Stomach (tissue), 9 donors: ENCODE measurements around the gene ALDH3B1. TPM values are rescaled to one million over a fixed set of nuclear protein-coding genes. Genes with fewer than 3 reads are reported as not detected.

Source experiments
- DNase-seq, 2 donors: peaks; one replicate each; pipeline versions ENCODE4 v3.0.0 to v3.0.0-alpha.2; 2013 to 2019
- H3K27ac ChIP-seq, 5 donors: fragments of 200-600 bp in 4 of 5; sonication (generic) in 4 of 5; one replicate each; pipeline ENCODE4 v1.5.1; 2013 to 2019; ENCODE audit warnings: mild to moderate bottlenecking in 1 of 5, moderate library complexity in 1 of 5
- H3K27me3 ChIP-seq, 3 donors: fragments of 200-600 bp; sonication (generic); one replicate each; pipeline ENCODE4 v1.5.1; 2017 to 2019; ENCODE audit warnings: mixed run types in 1 of 3
- H3K36me3 ChIP-seq, 4 donors: fragments of 200-600 bp; sonication (generic); 1 replicate in 3 of 4; 2 replicates in 1 of 4; pipeline ENCODE4 v1.5.1; 2016 to 2019
- H3K4me1 ChIP-seq, 4 donors: fragments of 200-600 bp; sonication (generic); one replicate each; pipeline ENCODE4 v1.5.1; 2016 to 2019
- H3K4me3 ChIP-seq, 4 donors: fragments of 200-600 bp; sonication (generic) in 3 of 4; one replicate each; pipeline ENCODE4 v1.5.1; 2016 to 2019; ENCODE audit warnings: mild to moderate bottlenecking in 1 of 4
- H3K9me3 ChIP-seq, 4 donors: fragments of 200-600 bp; sonication (generic); one replicate each; pipeline ENCODE4 v1.5.1; 2016 to 2019
- EP300 ChIP-seq: sonication (generic); formaldehyde crosslinking; IDR thresholded peaks from one replicate; pipeline ENCODE4 v1.6.1; 2017; ENCODE audit warnings: antibody characterized with exemption
- POLR2A ChIP-seq, 4 donors: fragments of 450-650 bp; IDR thresholded peaks; one replicate each; pipeline ENCODE4 v1.6.1; 2016; ENCODE audit warnings: antibody characterized with exemption in 4 of 4, control low read depth in 2 of 4, mild to moderate bottlenecking in 1 of 4, moderate library complexity in 1 of 4
- POLR2AphosphoS5 ChIP-seq, 3 donors: sonication (generic); formaldehyde crosslinking; IDR thresholded peaks; one replicate each; pipeline ENCODE4 v1.6.1; 2016; ENCODE audit warnings: antibody characterized with exemption in 3 of 3
- WGBS, 5 donors: extraction: QIAGEN DNeasy Blood & Tissue Kit in 3 of 5; methylation state at CpG; one replicate each; pipeline versions ENCODE4 v1.1.5 to v1.1.7; 2013 to 2018; 5-methylcytosine and 5-hydroxymethylcytosine counted together
- intact Hi-C: fragments of 100-400 bp; cut with DNase I; formaldehyde crosslinking; loops from one replicate; pipeline ENCODE4 v1.15.1; 2023; ENCODE audit warnings: low total_unique reads
- polyA plus RNA-seq, 3 donors: library from polyadenylated mRNA; stranded (reverse); fragments of 200-250 nt; gene quantifications; one replicate each; pipeline ENCODE4 v1.2.3, GENCODE V29; 2013
- total RNA-seq, 5 donors: library from RNA; depleted of rRNA; stranded (reverse); fragments of >200 nt; gene quantifications; one replicate each; pipeline versions ENCODE4 v1.1.0 to v1.2.3, GENCODE V29; 2014 to 2016
- TF ChIP-seq, protein P1 (sequence below), 7 experiments: fragments of 450-650 bp in 4 of 7; fragments of 200-600 bp in 3 of 7; sonication (generic) in 3 of 7; IDR thresholded peaks; one replicate each; pipeline ENCODE4 v1.5.1; 2016 to 2019; ENCODE audit warnings: antibody characterized with exemption in 7 of 7, control low read depth in 2 of 7, mild to moderate bottlenecking in 1 of 7
- donor health status: healthy with polysubstance abuse.
- donor health status: Bipolar disorder and iron deficiency.
- donor health status: healthy.

The ALDH3B1 gene
- total and polyA plus RNA-seq, 8 donors, result 2.9 to 55.0 (median 13.0) TPM

DNA sequence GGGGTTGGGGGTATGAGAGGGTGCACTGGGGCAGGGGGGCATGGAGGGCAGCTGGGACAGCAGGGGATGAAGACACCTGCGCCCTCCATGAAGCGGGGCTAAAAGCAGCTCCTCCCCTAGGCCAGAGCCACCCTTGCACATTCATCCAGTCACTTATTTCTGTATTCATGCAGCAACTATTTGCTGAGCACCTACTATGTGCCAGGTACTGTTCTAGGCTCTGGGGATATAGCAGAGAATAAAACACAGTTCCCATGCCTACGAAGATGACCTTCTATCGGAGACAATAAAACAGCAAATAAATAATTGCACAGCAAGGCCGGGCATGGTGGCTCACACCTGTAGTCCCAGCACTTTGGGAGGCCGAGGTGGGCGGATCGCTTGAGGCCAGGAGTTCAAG, 5.3 kb downstream of the ALDH3B1 start:
- peaks cover 0 to 4% (median 0%) of the 10 kb centered on the region in 4 donors for H3K36me3 ChIP-seq
- H3K4me3 ChIP-seq, result no peak overlapping the region
- TF ChIP-seq, protein P1, sequence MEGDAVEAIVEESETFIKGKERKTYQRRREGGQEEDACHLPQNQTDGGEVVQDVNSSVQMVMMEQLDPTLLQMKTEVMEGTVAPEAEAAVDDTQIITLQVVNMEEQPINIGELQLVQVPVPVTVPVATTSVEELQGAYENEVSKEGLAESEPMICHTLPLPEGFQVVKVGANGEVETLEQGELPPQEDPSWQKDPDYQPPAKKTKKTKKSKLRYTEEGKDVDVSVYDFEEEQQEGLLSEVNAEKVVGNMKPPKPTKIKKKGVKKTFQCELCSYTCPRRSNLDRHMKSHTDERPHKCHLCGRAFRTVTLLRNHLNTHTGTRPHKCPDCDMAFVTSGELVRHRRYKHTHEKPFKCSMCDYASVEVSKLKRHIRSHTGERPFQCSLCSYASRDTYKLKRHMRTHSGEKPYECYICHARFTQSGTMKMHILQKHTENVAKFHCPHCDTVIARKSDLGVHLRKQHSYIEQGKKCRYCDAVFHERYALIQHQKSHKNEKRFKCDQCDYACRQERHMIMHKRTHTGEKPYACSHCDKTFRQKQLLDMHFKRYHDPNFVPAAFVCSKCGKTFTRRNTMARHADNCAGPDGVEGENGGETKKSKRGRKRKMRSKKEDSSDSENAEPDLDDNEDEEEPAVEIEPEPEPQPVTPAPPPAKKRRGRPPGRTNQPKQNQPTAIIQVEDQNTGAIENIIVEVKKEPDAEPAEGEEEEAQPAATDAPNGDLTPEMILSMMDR (IDR thresholded peaks at IDR 0.05), result no peak
- TF ChIP-seq EP300 (no peak), POLR2AphosphoS5 (IDR thresholded peaks at IDR 0.05) (no peak), POLR2A (IDR thresholded peaks at IDR 0.05) (no peak)
- no peak for DNase-seq
- intact Hi-C loops, result no loop called here
- H3K4me1 ChIP-seq, result peaks cover 53 to 79% (median 60%) of the 10 kb centered on the region in 4 donors
- H3K9me3 ChIP-seq, result no peaks in the 10 kb centered on the region
- 93 to 98% (median 97%) methylated on average over 8 of the region's 8 CpGs for WGBS, 5 donors
- no peaks in the 10 kb centered on the region for H3K27me3 ChIP-seq
- peak overlapping the region in 1 of 5 donors; percentile 94 for H3K27ac ChIP-seq

DNA sequence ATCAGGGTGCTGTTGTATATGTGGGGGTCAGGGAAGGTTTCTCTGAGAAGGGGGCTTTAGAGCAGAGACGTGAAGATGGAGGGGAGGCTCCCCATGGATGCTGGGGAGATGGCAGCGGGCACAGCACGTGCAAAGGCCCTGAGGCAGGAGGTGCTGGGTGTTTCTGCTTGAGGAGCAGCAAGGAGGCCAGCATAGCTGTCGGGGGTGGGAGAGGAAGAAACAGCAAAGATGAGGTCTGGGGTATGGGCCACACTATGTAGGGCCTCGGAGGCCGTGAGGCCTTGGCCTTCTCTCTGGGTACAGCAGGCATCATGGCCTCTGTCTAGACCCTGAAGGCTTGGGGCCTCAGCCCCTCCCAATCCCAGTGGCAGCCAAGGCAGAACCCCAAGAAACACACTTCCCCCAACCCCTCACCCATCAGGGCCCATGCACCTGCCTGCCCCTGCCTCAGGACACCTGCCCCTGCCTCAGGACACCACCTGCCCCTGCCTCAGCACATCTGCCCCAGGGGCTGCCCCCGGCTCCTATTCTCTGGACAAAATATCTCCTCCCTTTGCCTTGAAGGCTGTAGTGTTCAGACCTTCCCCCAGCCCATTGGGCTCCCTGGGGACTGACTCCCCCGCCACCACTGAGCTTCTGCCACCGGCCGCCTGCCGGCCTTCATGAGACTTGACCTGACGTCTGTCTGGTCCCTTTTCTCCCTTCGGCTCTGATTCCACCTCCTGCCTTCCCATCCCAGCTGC, 6.2 kb downstream of the ALDH3B1 start:
- intact Hi-C loops, result no loop called here
- 61 to 72% (median 66%) methylated on average over 13 of the region's 13 CpGs for WGBS, 5 donors
- no peak for DNase-seq
- Histone ChIP-seq H3K9me3 (no peaks in the 10 kb centered on the region), H3K27me3 (no peaks in the 10 kb centered on the region), H3K36me3 (peaks cover 0 to 4% (median 0%) of the 10 kb centered on the region in 4 donors), H3K4me3 (no peak overlapping the region), H3K4me1 (peaks cover 50 to 78% (median 58%) of the 10 kb centered on the region in 4 donors), H3K27ac (peak overlapping the region in 2 of 5 donors; percentile 20 to 37)
- TF ChIP-seq POLR2AphosphoS5 (IDR thresholded peaks at IDR 0.05), result no peak
- TF ChIP-seq, protein P1 (IDR thresholded peaks at IDR 0.05), result no peak

DNA sequence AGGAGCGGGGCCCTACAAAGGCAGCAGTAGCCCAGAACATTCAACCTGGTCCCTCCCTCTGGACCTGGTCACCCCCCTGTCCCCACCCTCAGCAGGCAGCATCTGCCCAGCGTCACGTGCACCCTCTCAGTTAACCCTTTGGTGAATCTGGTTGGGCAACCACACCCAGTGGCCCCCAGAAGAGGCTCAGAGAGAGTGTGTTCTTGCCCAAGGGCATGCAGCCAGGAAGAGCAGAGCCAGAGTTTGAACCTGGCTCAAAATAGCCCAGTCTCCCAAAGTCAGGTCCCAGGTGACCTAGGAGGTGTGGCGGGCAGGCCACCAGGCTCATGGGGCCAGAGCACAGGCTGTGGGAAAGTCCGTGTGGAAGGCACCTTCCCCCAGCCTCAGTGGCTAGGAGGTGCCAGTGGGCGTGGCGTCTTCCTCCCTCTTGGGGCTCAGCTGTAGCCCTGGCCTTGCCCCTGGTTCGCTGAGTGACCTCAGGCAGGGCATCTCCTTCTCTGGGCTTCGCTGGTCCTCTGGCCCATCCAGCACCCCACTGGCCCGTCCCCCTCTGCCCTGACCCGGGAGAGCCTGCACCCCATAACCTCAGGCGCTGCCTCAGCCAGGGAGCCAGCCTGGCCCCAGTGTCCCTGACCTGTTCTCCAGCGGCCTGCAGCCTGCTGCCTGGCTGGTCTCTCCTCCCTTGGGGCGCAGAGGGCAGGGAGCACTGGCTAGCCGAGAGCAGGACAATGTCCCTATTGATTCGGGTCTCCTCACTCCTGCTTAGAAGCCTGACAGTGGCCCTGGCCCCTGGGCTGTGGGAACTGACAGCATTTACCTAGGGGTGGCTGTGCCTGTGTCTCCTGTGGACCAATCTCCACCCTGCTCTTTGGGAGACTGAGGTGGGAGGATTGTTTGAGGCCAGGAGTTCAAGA, 7.0 kb downstream of the ALDH3B1 start:
- WGBS, 5 donors, result 35 to 63% (median 45%) methylated on average over 14 to 16 of the region's 16 CpGs
- peaks cover 42 to 69% (median 51%) of the 10 kb centered on the region in 4 donors for H3K4me1 ChIP-seq
- H3K4me3 ChIP-seq, result no peak overlapping the region
- no peak for TF ChIP-seq POLR2AphosphoS5 (IDR thresholded peaks at IDR 0.05)
- no peak for TF ChIP-seq EP300
- TF ChIP-seq POLR2A (IDR thresholded peaks at IDR 0.05), result no peak
- TF ChIP-seq, protein P1 (IDR thresholded peaks at IDR 0.05), result no peak
- no peaks in the 10 kb centered on the region for H3K9me3 ChIP-seq
- peaks cover 0 to 10% (median 7%) of the 10 kb centered on the region in 4 donors for H3K36me3 ChIP-seq
- peak overlapping the region in 2 of 5 donors; percentile 37 to 42 for H3K27ac ChIP-seq
- H3K27me3 ChIP-seq, result no peaks in the 10 kb centered on the region
- peak in 1 of 2 donors; percentile 65 for DNase-seq
- intact Hi-C loops, result no loop called here

DNA sequence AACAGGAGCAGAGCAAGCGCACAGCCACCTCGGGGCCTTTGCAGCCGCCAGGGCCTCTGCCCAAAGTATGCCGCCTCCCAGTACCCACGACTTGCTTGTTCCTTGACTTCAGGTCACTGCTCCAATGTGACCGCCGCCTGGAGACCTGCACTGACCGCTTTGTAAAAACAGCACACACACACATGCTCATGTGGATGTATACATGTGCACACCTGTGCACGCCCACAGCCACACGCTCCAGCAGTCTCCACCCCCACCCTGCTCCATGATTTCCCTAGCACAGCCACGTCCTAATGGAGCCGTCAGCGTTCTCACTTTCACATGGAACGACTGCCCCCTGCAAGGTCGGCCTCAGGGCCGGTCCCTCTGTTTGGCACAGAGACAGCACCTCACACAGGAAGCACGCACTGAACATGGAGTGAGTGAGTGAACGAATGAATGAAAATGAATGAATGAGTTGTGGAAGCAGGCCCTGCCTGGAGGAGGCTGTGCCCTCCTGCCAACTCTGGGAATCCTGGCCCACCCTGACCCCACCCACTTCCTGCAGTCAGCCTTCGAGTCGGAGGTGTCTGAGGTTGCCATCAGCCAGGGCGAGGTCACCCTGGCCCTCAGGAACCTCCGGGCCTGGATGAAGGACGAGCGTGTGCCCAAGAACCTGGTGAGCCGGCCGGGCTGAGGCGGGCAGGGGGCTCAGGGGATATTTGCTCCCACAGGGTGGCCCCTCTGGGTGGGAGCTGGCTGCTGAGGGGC, 8.0 kb downstream of the ALDH3B1 start:
- Histone ChIP-seq H3K4me3 (no peak overlapping the region), H3K27me3 (no peaks in the 10 kb centered on the region), H3K4me1 (peaks cover 32 to 60% (median 42%) of the 10 kb centered on the region in 4 donors), H3K9me3 (no peaks in the 10 kb centered on the region), H3K36me3 (peaks cover 0 to 19% (median 14%) of the 10 kb centered on the region in 4 donors), H3K27ac (no peak overlapping the region)
- intact Hi-C loops, result no loop called here
- WGBS, 5 donors, result 63 to 73% (median 70%) methylated on average over 26 to 27 of the region's 27 CpGs
- no peak for TF ChIP-seq POLR2A (IDR thresholded peaks at IDR 0.05)
- no peak for TF ChIP-seq EP300
- TF ChIP-seq, protein P1 (IDR thresholded peaks at IDR 0.05), result no peak
- no peak for TF ChIP-seq POLR2AphosphoS5 (IDR thresholded peaks at IDR 0.05)
- DNase-seq, result no peak
